Trophoblast cell (in vitro differentiated cells and primary cell): Measurements from ENCODE around the gene FPR3.

Source experiments
- DNase-seq, 2 donors: peaks; one replicate each; pipeline ENCODE4 v3.0.0-alpha.2; 2016
- H2AFZ ChIP-seq: 2 replicates; pipeline ENCODE4 v1.6.1; 2013; ENCODE audit warnings: low read length, moderate library complexity, mild to moderate bottlenecking; ENCODE audit not compliant: insufficient read depth, poor library complexity
- H2AK5ac ChIP-seq: 2 replicates; pipeline ENCODE4 v1.6.1; 2013; ENCODE audit warnings: mild to moderate bottlenecking, low read length
- H2BK120ac ChIP-seq: 2 replicates; pipeline ENCODE4 v1.6.1; 2013; ENCODE audit warnings: low read length, mild to moderate bottlenecking, moderate library complexity; ENCODE audit not compliant: insufficient read depth, poor library complexity
- H2BK12ac ChIP-seq: 2 replicates; pipeline ENCODE4 v1.6.1; 2013; ENCODE audit warnings: mild to moderate bottlenecking, low read length, moderate library complexity
- H2BK5ac ChIP-seq: 2 replicates; pipeline ENCODE4 v1.6.1; 2013; ENCODE audit warnings: low read length, low read depth, moderate library complexity, mild to moderate bottlenecking; ENCODE audit not compliant: poor library complexity
- H3K14ac ChIP-seq: 2 replicates; pipeline ENCODE4 v1.6.1; 2013; ENCODE audit warnings: mild to moderate bottlenecking, low read length
- H3K18ac ChIP-seq: 2 replicates; pipeline ENCODE4 v1.6.1; 2013; ENCODE audit warnings: mild to moderate bottlenecking, low read length
- H3K23ac ChIP-seq: 2 replicates; pipeline ENCODE4 v1.6.1; 2013; ENCODE audit warnings: low read length
- H3K27ac ChIP-seq: 2 replicates; pipeline ENCODE4 v1.5.1; 2013; ENCODE audit warnings: low read depth, mild to moderate bottlenecking, inconsistent platforms, low read length, moderate library complexity
- H3K27me3 ChIP-seq: 2 replicates; pipeline ENCODE4 v1.6.1; 2013; ENCODE audit warnings: inconsistent platforms, mild to moderate bottlenecking, low read length, moderate library complexity; ENCODE audit not compliant: insufficient read depth
- H3K36me3 ChIP-seq, 2 experiments: 1 replicate in 1 of 2; 2 replicates in 1 of 2; pipeline ENCODE4 v1.6.1; 2013; ENCODE audit warnings: low read length in 2 of 2, mild to moderate bottlenecking in 2 of 2, moderate library complexity in 1 of 2; ENCODE audit not compliant: insufficient read depth in 2 of 2, control insufficient read depth in 1 of 2
- H3K4ac ChIP-seq: 2 replicates; pipeline ENCODE4 v1.6.1; 2013; ENCODE audit warnings: low read depth, mild to moderate bottlenecking, low read length, moderate library complexity
- H3K4me1 ChIP-seq, 2 experiments: 1 replicate in 1 of 2; 2 replicates in 1 of 2; pipeline ENCODE4 v1.6.1; 2013; ENCODE audit warnings: low read length in 2 of 2, mild to moderate bottlenecking in 2 of 2, moderate library complexity in 1 of 2; ENCODE audit not compliant: insufficient read depth in 2 of 2, control insufficient read depth in 1 of 2
- H3K4me2 ChIP-seq: 2 replicates; pipeline ENCODE4 v1.6.1; 2013; ENCODE audit warnings: inconsistent platforms, mild to moderate bottlenecking, low read length, moderate library complexity
- H3K4me3 ChIP-seq: 2 replicates; pipeline ENCODE4 v1.5.1; 2013; ENCODE audit warnings: mild to moderate bottlenecking, low read depth, low read length, inconsistent platforms
- H3K79me1 ChIP-seq: one replicate; pipeline ENCODE4 v1.6.1; 2013; ENCODE audit warnings: low read length
- H3K79me2 ChIP-seq: 2 replicates; pipeline ENCODE4 v1.6.1; 2013; ENCODE audit warnings: low read length, mild to moderate bottlenecking; ENCODE audit not compliant: control insufficient read depth, insufficient read depth, poor library complexity
- H3K9ac ChIP-seq: 2 replicates; pipeline ENCODE4 v1.6.1; 2013; ENCODE audit warnings: mild to moderate bottlenecking, low read length
- H3K9me3 ChIP-seq: 2 replicates; pipeline ENCODE4 v1.6.1; 2013; ENCODE audit warnings: low read depth, mild to moderate bottlenecking, control low read depth, inconsistent platforms, low read length; ENCODE audit not compliant: insufficient read depth
- H4K12ac ChIP-seq: 2 replicates; pipeline ENCODE4 v1.6.1; 2013; ENCODE audit warnings: low read depth, mild to moderate bottlenecking, low read length, moderate library complexity
- H4K8ac ChIP-seq: 2 replicates; pipeline ENCODE4 v1.6.1; 2013; ENCODE audit warnings: low read depth, mild to moderate bottlenecking, low read length, moderate library complexity
- H4K91ac ChIP-seq: one replicate; pipeline ENCODE4 v1.6.1; 2013; ENCODE audit warnings: low read depth, mild to moderate bottlenecking, low read length, moderate library complexity
- WGBS: extraction: QIAGEN DNeasy Blood & Tissue Kit; methylation state at CpG from one replicate; pipeline ENCODE4 v1.1.7; 2013; ENCODE audit warnings: missing lambda C conversion rate; ENCODE audit not compliant: insufficient read length, insufficient coverage; ENCODE audit errors: extremely low coverage; 5-methylcytosine and 5-hydroxymethylcytosine counted together

Gene FPR3

GRCh38 chr19:51751655-51752054, 43.3 kb upstream of the FPR3 start, which contains the start of gene FPR1:
Gene FPR1 (minus strand): TSS chr19:51751878. CDS start chr19:51746994, 4,884 bp downstream.
- no peaks in the 10 kb centered on the region for H3K79me2 ChIP-seq
- no peak within 1 kb of the TSS for H3K27ac ChIP-seq
- H3K4ac ChIP-seq, result no peak within 1 kb of the TSS
- no peak within 1 kb of the TSS for H2BK12ac ChIP-seq
- H3K4me3 ChIP-seq, result no peak within 1 kb of the TSS
- H3K23ac ChIP-seq, result no peak within 1 kb of the TSS
- H3K4me1 ChIP-seq, result no peaks in the 10 kb centered on the region
- H3K9ac ChIP-seq, result no peak within 1 kb of the TSS
- no CpG with 5 or more reads among the region's 2 CpGs for WGBS
- peak in 1 of 2 donors; percentile 30 for DNase-seq
- H3K18ac ChIP-seq, result no peak within 1 kb of the TSS
- H3K36me3 ChIP-seq, result no peaks in the 10 kb centered on the region
- no peak within 1 kb of the TSS for H4K12ac ChIP-seq
- H2BK120ac ChIP-seq, result no peak within 1 kb of the TSS
- no peaks in the 10 kb centered on the region for H3K79me1 ChIP-seq
- H2AK5ac ChIP-seq, result no peak within 1 kb of the TSS
- peaks cover 2% of the 10 kb centered on the region for H3K9me3 ChIP-seq
- H2AFZ ChIP-seq, result no peak within 1 kb of the TSS
- no peak within 1 kb of the TSS for H3K4me2 ChIP-seq
- H3K14ac ChIP-seq, result no peak within 1 kb of the TSS
- H4K91ac ChIP-seq, result no peak within 1 kb of the TSS
- H4K8ac ChIP-seq, result no peak within 1 kb of the TSS
- H3K27me3 ChIP-seq, result no peaks in the 10 kb centered on the region
- H2BK5ac ChIP-seq, result no peak within 1 kb of the TSS

DNA sequence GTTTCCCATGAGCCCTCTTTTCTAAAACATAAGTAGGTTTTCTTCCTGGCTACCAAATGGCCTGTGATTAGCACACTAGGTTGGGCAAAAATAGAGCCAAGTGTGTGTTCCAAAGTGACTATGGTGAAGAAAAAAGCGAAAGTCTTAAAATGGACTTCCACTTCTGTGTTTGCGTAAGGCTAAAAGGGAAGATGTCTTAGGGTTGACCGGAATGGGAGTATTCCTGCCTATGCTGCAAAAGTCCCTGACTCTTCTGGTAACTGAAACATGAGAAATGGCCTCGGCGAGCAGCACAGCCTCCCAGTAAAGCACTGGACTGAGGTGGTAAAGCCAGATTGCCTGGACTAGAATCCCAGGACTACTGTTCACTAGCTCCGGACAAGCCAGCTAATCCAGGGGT, 40.8 kb upstream of the FPR3 start:
- WGBS, result no CpG with 5 or more reads among the region's 6 CpGs
- H3K14ac ChIP-seq, result no peak overlapping the region
- no peak overlapping the region for H4K91ac ChIP-seq
- H2AK5ac ChIP-seq, result no peak overlapping the region
- H3K79me2 ChIP-seq, result no peaks in the 10 kb centered on the region
- peaks cover 2% of the 10 kb centered on the region for H3K9me3 ChIP-seq
- no peak overlapping the region for H3K18ac ChIP-seq
- H2BK5ac ChIP-seq, result no peak overlapping the region
- no peak overlapping the region for H3K4ac ChIP-seq
- no peak overlapping the region for H4K12ac ChIP-seq
- no peak overlapping the region for H2AFZ ChIP-seq
- no peak overlapping the region for H4K8ac ChIP-seq
- H3K36me3 ChIP-seq, result no peaks in the 10 kb centered on the region
- no peaks in the 10 kb centered on the region for H3K79me1 ChIP-seq
- H2BK120ac ChIP-seq, result no peak overlapping the region
- H3K23ac ChIP-seq, result no peak overlapping the region
- H3K4me3 ChIP-seq, result no peak overlapping the region
- no peaks in the 10 kb centered on the region for H3K4me1 ChIP-seq
- H3K4me2 ChIP-seq, result no peak overlapping the region
- peak in 1 of 2 donors; percentile 13 for DNase-seq
- H3K27me3 ChIP-seq, result no peaks in the 10 kb centered on the region
- H2BK12ac ChIP-seq, result no peak overlapping the region
- no peak overlapping the region for H3K9ac ChIP-seq
- no peak overlapping the region for H3K27ac ChIP-seq

GRCh38 chr19:51754770-51755169, 40.2 kb upstream of the FPR3 start:
- Histone ChIP-seq H3K9ac (no peak overlapping the region), H3K4me3 (no peak overlapping the region), H3K14ac (no peak overlapping the region), H3K79me1 (no peaks in the 10 kb centered on the region), H2BK5ac (no peak overlapping the region), H4K8ac (no peak overlapping the region), H3K36me3 (no peaks in the 10 kb centered on the region), H3K4ac (no peak overlapping the region), H3K4me2 (no peak overlapping the region), H3K23ac (no peak overlapping the region), H3K18ac (no peak overlapping the region), H2AFZ (no peak overlapping the region), H3K79me2 (no peaks in the 10 kb centered on the region), H2BK12ac (no peak overlapping the region), H4K12ac (no peak overlapping the region), H3K4me1 (no peaks in the 10 kb centered on the region), H2BK120ac (no peak overlapping the region), H4K91ac (no peak overlapping the region), H3K27ac (no peak overlapping the region), H2AK5ac (no peak overlapping the region), H3K9me3 (peaks cover 2% of the 10 kb centered on the region), H3K27me3 (no peaks in the 10 kb centered on the region)
- DNase-seq, result no peak
- no CpG with 5 or more reads among the region's 4 CpGs for WGBS

DNA sequence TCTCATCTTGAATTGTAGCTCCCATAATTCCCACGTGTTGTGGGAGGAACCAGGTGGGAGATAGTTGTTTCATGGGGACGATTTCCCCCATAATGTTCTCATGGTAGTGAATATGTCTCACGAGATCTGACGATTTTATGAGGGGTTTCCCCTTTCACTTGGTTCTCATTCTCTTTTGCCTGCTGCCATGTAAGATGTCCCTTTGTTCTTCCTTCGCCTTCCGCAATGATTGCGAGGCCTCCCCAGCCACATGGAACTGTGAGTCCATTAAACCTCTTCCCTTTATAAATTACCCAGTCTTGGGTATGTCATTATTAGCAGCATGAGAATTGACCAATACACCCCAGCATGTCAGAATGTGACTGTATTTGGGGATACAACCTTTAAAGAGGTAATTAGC, 39.4 kb upstream of the FPR3 start:
- Histone ChIP-seq H2BK5ac (no peak overlapping the region), H3K79me1 (no peaks in the 10 kb centered on the region), H3K9me3 (peaks cover 2% of the 10 kb centered on the region), H3K4me1 (no peaks in the 10 kb centered on the region), H3K27ac (no peak overlapping the region), H3K4me2 (no peak overlapping the region), H3K14ac (no peak overlapping the region), H2AFZ (no peak overlapping the region), H2AK5ac (no peak overlapping the region), H4K12ac (no peak overlapping the region), H3K79me2 (no peaks in the 10 kb centered on the region), H3K4ac (no peak overlapping the region), H3K4me3 (no peak overlapping the region), H2BK12ac (no peak overlapping the region), H3K23ac (no peak overlapping the region), H3K9ac (no peak overlapping the region), H4K91ac (no peak overlapping the region), H2BK120ac (no peak overlapping the region), H4K8ac (no peak overlapping the region), H3K36me3 (no peaks in the 10 kb centered on the region), H3K27me3 (no peaks in the 10 kb centered on the region), H3K18ac (no peak overlapping the region)
- DNase-seq, result no peak
- WGBS, result no CpG with 5 or more reads among the region's 7 CpGs
